Occipital lobe (tissue), 2 donors: ENCODE measurements around the gene MAD1L1. TPM values are rescaled to one million over a fixed set of nuclear protein-coding genes. Genes with fewer than 3 reads are reported as not detected.

Experiments
- DNase-seq: peaks from one replicate; lab custom pipeline; 2025; lab: John Stamatoyannopoulos, UW
- total RNA-seq: library from RNA; depleted of rRNA; stranded (reverse); fragments of >200 nt; gene quantifications from one replicate; pipeline ENCODE4 v1.2.3, GENCODE V29; 2014

Gene MAD1L1
- total RNA-seq, 1 donor from 2014 or later = 24.2 TPM

- no peak for DNase-seq
These were observed 377.0 kb downstream of the MAD1L1 start for GRCh38 chr7:1855725-1856160.

DNA sequence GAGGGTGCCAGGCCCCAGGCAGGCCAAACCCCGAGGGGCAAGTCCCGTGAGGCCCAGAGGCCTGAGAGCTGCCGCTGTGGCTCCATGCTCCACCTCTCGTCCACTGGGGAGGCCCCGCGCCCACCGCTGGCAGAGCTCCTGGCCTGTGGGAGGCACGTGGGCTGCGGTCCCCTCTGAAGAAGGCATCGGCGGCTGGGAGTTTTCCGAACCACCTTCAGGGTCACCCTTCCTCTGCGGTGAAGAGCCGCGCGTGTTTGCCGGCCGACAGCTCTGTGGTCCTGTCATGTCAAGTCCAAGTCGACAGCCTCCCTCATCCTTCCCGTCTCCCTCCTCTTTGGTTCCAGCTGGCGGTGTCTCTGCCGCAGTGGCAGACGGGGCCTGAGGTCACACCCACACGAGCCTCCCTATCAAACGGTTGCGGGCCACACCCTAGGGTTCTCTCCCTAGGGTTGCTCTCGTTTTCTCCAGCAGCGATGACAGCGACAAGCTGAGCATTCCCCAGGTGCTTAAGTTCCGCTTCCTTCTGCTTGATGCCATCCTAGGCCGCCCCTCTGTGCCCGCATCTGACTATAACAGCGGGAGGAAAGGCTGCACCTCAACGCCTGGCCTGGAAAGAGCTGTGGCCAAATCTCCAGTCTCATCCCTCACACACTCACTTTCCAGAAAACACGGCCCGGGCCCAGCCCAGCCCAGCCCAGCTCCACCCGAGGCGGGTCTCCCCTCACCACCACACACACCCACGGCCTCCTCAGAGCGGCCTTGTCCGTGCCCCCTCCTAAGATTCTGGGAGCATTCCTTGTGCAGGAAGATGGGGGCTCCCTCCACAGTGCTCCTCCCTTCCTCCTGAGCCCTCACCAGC, 377.6 kb downstream of the MAD1L1 start:
- DNase-seq = no peak

GRCh38 chr7:1853986-1854865, 378.5 kb downstream of the MAD1L1 start:
- DNase-seq = no peak

- DNase-seq = no peak
These were observed 379.2 kb downstream of the MAD1L1 start for GRCh38 chr7:1853431-1853985.

DNA sequence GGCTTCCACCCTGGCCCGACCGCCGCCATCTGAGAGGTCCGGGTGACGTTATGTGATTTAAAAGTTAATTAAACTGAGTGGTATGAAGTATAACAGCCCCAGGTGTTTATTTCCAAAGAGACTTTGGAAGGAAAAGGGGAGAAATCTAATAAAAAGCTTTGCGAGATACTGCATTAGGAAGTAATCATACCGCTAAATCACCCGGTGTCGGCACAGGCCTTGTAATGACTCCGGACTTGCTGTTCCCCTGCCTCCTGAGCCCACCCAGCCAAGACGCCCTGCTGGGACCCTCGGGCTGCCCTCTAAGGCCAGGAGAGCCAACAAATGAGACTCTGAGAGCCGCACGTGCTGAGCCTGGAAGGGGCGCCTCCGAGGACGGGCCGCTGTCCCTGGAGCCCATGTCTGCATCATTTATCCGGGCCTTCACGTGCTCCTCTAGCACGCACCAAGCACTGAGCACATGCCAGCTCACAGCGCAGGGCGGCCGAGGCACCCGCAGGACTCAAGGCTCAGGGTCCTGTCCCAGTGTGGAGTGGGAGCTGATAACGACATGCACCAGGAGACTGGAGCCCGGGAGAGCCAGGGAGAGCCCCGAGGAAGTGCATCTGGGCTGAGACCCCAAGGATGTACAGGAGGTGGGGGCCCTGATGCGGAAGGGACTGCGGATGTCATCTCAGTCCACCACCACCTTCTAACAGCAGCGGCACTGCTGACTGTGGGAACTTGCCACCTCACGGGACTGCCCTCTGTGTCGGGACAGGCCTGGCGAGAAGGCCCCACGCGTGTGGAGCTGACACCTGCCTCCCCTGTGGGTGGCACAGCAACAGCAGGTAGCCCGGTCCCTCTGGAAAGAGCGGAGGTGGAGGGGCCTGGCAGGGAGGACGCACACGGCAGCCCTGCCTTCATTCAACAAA, 380.0 kb downstream of the MAD1L1 start:
- no peak for DNase-seq

DNA sequence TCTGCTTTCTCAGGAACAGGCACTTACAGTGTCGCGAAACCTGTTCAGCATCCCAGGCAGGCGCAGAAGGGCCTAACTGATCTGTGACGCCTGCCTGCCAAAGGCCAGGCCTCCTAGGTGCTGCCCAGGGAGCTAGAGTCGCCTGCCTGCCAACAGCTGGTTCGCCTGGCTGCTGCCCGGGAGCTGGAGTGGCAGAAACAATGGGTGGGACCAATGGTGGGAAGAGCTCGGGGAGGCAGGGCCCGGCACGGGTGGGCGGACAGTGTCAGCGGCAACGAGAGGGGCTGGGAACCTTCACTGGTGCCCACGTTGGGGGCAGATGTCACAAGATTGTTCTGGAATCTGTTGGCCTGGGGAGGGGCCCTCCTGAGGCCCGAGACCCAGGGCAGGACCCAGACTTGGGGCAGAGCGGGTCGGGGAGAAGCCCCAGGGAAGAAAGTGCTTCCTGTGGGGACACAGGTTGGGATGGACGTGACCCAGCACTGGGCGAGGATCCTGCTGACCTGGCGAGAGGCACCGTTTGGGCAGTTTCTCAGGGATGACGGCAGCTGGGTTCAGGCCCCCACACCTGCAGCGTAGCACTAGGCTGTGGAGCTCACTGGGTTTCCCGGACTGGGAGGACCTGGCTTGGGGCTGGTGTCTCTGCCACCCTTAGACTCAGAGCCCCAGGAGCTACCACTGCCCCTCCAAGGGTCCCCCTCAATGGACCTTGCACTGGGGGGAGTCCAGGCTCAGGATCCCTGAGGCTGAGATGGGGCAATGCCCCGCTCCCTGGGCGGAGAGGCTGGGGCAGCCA, 380.8 kb downstream of the MAD1L1 start:
- no peak for DNase-seq

GRCh38 chr7:1850976-1851571, 381.7 kb downstream of the MAD1L1 start:
- no peak for DNase-seq

- no peak for DNase-seq
These were observed 382.4 kb downstream of the MAD1L1 start for GRCh38 chr7:1850111-1850975.

DNA sequence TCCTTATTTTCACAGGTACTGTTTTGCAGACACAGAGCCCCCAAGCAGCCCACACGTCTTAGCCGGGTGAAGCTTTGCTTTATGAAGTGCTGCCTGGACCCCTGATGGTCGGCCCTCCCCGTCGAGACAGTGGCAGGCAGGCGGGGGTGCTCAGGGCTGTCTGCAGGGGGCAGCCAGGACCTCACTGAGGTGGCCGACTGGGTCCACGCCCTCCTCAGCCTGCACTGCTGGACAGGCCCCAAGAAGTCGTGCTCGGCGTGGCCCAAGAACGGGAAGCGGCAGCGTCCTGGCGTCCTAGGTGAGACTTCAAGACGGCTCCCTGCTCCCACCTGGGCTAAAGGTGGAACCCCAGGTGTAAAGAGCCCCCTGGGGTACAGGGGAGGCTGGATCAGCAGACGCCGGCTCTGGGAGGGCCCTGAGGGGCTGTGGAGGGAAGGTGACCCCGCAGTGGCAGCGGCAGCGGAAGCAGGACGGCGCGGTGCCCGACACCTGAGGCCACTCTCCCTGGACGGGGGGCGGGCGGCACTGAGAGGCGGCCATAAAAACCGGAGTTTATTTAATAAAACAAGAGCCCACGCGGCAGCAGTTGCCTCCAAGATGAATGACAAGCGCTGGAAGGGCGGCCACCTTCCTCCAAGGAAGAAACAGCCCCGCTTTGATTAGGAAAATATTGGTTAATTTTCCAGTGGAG, 383.2 kb downstream of the MAD1L1 start:
- no peak for DNase-seq

DNA sequence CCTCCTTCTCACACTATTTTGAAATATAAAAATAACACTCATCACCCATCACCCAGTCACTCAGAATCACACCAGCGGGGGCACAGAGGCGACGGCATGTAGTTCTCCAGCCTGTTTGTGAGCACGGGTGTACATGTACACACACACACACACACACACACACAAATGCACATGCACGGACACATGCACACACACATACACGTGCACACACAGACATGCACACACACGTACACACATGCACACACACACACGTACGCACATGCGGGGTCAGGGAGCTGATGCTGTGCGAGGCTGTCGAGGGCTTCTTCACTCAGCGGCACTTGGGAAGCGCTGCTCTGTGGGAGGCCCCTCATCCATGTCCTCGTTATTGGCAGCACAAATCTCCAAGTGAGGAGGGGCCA, 383.8 kb downstream of the MAD1L1 start:
- no peak for DNase-seq

- no peak for DNase-seq
These were observed 384.6 kb downstream of the MAD1L1 start for GRCh38 chr7:1848013-1848640.

DNA sequence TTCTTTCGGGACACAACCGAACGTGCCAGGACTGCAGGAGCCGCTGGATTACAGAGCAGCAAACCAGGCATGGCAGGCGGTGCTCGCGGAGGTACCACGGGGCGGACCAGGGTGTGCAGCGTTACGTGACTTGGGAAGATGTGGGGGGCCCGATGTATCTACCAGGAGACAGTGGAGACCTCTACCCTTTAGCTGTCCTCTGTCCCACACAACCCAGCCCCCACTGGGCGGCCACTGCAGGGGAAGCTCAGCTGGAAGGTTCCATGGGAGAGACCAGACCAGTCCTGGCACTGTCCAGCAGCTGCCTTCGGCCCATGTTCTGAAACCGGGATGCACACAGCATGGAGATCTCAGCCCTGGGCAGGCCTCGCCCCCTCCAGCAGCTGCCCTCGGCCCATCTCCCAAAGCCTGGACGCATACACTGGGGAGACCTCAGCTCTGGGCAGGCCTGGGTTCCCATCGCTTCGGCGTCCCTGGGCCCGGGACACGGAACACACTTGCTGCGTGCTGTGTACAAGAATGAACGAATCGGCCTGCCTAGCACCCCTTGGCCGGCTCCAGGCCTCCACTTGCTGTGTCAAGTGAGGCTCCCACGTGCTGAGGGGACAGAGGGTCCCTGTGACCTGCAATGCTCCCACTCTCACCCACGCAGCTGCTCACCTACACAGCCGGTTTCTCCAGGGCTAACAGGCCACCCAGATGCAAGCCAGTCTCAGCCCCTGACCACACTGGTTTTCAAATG, 385.3 kb downstream of the MAD1L1 start:
- no peak for DNase-seq

- no peak for DNase-seq
These were observed 386.2 kb downstream of the MAD1L1 start for GRCh38 chr7:1846331-1847065.

- no peak for DNase-seq
These were observed 387.0 kb downstream of the MAD1L1 start for GRCh38 chr7:1845536-1846311.

DNA sequence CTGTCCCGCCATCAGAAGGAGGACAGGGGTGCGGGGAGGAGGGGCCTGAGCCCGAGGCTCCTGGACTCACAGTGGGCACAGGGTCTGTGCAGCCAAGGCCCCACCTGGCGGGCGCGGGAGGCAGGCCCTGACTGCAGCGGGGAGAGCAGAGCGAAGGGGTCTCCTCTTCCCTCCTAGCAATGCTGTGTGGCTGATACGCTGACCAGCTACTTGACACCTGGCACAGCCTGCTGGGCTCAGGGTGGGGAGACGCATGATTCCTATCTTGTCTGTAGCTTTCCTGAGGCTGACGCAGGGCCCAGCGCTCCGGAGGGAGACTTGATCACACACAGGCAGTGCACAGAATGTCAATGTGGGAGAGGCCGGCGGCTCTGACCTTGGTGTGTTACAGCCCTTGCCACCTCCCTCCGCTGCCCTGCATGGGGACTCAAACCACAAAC, 387.8 kb downstream of the MAD1L1 start:
- no peak for DNase-seq
